GM21367 (cell line): ENCODE results near the gene ASTL.
"Not testable (repeated sequence)": the region's sequence is repeated elsewhere in the genome, so short reads cannot be mapped to it uniquely, and the experiment has no call there.

Experiments
- ATAC-seq: cut with Tn5 transposase; IDR thresholded peaks from one replicate; pipeline ENCODE4 v1.9.1; 2021; ENCODE audit not compliant: unreplicated experiment

Gene ASTL

DNA sequence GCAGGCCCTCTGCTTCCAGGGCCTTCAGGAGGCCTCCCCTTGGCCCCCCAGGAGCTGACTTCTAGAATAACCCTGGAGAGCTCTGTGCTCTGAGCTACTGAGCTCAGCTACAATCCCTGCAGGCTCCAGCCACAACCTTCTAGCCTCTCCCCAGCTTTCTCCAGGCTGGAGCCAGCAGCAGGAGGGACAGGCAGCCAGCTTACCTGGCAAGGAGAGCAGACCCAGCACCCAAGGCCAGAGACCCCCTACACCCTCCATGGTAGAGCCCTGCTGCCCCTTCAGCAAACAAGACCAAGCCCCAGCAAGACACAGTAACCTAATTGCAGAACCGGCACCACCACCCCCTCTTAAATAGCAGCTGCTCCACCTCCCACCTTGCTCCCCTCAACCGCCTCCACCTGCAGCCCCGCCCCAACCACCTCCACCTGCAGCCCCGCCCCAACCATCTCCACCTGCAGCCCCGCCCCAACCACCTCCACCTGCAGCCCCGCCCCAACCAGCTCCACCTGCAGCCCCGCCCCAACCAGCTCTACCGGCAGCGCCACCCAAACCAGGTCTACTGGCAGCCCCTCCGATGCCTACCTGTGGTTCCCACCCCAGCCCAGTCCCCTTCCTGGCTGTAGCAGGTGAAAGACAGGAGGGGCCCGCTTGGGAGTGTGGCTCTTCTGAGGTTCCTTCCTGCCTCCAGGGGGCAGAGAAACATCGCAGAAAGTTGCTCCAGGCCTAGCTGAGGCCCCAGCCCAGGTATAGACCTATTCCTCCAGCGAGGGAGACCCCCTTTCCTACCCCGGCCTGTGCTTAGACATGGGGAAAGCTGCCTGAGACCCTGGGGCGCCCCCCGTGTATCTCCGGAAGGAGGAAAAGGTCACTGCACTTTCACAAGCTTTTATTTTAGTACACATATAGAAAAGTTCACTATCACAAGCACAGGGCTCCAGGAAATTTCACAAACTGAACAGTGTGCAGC, at the start of gene ASTL:
ASTL (minus strand) TSS at position 324 of the 967 bp plus-strand sequence; CDS start at position 258, 66 bp downstream.
- no peak for ATAC-seq

DNA sequence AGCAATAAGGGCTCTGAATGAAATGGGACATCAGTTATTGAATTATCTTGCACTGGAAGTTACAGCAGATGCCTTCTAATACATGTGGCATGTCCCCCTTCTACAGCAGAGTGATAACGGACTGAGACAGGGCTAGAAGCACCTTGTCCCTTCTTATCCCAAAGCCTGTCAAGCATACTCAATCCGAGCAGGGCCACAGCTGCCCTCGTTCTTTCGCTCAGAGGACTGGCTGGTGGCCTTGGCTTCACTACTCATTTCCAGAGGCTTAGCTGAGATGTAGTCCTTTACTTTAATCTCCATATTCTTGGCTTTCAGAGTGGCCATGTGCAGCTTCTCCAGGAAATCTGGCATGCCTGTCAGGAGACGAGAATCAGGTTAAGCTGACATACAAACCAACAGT, 48.3 kb upstream of the ASTL start:
- ATAC-seq, result no peak

DNA sequence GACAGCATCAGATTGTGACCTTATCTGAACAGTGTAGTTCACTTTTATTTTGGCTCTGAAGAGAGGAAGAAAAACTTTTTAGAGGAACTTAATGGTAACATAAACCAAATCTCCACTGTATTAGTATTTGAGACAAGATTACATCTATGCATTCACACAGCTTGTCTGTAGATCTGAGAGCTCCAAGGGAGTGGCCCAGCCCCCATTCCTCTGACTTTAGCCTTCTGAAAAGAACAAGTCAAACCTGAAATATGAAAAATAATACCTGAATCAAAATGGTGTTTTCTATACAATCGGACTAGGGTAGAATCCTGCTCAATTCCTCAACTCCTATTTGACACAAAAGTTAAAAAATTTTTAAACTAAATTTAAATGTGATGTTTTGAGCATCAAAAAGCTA, 47.2 kb upstream of the ASTL start:
- ATAC-seq, result no peak

DNA sequence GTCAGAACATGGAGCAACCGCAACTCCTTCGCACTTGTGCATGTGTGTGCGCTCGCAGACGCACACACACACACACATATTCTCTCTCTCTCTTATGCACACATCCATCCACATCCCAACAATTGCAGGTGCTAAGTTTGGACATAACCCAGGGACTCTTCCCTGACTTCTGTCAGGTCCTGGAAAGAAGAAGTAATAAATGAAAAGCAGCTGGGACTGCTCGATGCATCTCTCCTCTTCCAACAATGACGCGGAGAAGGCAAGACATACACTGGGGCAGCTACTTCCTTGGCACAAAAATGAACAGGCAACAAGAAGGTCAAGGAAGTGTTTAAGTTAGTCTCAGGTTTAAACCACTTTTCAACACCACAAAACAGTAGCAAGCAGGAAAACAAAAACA, 46.7 kb upstream of the ASTL start:
- ATAC-seq, result no peak

DNA sequence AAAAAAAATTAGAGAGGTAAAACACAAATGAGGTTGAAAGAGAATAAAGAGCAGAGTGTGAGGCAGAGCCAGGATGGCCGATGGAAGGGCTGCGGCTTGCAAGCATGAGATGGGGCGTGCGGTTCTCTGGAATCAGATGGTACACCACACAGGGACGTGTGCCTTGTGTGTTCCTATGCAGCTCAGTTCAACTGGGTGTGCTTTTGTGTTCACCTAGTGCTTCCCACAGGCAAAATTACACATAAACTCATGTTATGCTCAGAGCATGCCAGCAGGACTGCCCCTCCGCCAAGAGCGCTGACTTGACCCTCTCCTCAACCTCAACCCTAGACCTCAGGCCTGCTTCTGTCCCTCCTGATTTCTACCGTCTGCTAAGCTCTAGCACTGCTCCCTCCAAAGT, 45.9 kb upstream of the ASTL start:
- no peak for ATAC-seq

DNA sequence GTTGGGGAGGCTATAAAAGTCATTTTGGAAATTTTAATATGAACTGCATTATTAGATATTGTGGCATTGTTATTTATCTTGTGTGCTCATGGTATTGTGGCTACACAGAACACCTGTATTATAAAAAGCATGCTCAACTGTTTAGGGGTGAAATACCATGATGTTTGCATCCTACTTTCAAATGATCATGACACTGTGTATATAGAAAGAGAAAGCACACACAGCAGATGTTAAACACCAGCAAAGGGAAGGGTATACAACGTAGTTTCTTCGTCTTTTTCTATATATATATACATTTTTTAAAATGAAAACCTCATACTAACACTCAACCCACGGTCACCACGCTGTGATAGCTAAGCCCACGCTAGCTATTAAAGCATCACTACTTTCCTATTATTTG, 43.2 kb upstream of the ASTL start:
- ATAC-seq, result no peak

DNA sequence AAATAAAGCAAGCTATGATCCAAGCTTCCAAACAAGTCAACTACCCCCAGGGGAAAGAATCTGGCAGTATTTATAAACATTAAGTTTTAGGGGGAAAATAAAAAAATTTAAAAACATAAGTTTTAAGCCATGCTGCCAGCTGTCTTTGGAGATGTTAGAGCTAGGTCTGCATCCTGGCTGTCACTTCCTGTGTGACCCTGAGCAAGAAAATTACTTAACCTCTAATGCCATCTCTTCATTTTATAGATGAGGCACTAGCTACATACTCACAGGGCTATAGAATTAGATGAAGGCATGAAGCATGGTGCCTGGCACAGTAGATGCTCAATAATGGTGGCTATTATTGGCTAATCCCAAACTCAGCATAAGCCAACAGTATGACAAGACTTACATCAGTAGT, 42.2 kb upstream of the ASTL start:
- ATAC-seq, result no peak

DNA sequence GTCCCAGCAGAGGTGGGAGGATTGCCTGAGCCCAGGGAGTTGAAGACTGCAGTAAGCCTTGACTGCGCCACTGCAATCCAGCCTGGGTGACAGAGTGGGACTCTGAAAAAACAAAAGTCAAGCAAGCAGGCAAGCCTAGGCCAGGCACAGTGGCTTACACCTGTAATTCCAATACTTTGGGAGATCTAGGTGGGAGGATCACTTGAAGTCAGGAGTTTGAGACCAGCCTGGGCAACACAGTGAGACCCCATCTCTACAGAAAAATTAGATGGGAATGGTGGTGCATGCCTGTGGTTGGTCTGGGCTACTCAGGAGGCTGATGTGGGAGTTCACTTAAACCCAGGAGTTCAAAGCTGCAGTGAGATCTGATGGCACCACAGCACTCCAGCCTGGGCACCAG, 41.7 kb upstream of the ASTL start:
- ATAC-seq, result no peak

DNA sequence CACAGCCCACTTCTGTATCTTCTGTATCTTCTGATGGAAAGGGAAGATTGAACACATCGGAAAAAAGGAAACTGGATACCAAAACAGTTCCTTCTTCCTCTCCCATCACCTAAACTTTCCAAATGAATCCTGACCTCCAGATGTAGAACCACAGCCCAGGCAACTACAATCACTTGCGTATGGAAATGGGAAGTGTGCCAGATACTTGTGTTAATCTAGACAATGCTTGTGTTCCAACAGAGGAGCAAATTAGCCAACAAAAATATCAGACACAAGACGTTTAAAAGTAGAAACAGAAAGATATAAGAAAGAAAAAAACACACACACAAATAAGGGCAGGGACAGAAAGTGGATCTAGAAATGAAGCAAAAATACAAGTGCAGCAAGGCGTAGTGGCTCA, 38.4 kb upstream of the ASTL start:
- no peak for ATAC-seq

DNA sequence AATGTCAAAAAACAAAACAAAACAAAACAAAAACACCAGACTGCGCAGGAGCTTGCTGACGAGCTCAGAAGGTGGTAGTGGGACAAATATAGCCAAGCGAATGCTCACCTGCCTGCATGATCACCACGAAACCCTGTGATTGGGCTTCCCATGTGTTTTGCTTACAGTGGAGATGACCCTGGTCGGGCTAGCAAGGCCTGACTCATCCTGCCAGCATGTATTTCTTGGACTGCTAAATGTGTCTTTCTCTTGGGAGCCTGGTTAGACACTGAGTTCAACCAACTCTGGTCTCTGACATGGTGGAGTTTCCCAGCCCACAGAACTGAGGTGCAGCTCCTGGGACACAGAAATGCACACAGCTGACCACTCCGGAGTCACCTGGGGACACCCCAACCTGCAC, 37.6 kb upstream of the ASTL start:
- no peak for ATAC-seq

DNA sequence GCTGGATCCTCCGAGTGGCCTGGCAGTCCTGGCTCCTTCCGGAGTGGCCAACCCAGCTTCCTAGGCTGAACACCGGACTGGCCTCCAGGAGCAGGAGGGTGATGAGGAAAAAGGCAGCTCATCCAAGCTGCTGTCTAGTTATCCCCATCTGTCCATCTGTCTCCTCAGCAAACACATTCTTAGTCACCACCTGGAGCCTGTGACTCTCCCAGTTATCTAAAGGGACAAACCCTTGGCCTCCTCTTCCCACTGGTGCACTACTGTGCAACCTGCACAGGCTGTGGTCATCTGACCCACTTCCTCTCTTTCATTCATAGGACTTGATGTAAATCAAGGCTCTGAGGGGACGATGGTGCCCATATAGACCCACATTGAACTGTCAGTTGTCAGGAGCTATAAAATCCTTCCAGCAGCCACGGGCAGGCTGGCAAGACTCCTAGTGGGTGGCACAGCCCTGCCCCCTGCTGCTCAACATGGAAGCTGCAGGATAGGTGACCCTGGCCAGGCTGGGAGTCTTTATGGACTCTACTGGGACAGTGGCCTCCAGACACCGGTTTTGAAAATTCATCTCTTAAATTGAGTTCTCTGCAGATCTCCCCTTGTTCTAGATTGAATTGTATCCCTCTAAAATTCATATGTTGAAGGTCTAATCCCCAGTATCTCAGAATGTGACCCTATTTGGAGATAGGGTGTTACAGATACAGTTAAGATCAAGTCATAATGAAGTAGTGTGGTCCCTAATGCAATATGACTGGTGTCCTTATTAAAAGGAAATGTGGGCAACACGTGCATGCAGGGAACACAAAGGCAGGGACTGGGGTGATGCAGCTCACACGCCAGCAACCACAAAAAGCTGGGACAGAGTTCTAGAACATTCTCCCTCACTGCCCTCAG, 36.2 kb upstream of the ASTL start:
- ATAC-seq, result no peak

DNA sequence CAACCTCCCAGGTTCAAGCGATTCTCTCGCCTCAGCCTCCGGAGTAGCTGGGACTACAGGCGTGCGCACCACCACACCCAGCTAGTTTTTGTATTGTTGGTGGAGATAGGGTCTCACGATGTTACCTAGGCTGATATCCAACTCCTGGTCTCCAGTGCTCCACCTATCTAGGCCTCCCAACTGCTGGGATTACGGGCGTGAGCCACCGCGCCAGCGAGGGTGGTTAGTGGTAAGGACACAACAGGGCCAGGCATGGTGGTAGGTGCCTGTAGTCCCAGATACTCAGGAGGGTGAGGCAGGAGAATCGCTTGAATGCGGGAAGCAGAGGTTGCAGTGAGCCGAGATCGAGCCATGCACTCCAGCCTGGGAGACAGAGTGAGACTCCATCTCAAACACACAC, 33.5 kb upstream of the ASTL start:
- ATAC-seq, result no peak

DNA sequence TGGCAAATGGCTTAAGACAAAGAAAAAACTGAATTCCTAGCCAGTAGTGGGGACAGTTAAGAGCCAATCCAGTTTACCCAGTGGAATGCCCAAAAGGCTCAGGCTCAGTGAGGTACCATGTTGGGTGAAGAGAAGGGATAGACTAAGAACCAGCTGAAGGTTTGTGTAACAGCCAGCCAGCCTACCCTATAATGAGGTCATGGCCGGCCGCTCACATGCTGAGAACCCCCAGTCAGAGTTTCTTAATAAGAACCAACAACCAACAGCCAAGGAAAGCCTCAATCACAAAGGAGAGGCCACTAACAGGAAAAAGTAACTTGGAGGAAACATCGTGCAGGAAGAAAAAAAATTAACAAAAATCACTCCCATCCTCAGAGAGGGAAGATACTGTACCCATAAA, 32.3 kb upstream of the ASTL start:
- ATAC-seq, result no peak

DNA sequence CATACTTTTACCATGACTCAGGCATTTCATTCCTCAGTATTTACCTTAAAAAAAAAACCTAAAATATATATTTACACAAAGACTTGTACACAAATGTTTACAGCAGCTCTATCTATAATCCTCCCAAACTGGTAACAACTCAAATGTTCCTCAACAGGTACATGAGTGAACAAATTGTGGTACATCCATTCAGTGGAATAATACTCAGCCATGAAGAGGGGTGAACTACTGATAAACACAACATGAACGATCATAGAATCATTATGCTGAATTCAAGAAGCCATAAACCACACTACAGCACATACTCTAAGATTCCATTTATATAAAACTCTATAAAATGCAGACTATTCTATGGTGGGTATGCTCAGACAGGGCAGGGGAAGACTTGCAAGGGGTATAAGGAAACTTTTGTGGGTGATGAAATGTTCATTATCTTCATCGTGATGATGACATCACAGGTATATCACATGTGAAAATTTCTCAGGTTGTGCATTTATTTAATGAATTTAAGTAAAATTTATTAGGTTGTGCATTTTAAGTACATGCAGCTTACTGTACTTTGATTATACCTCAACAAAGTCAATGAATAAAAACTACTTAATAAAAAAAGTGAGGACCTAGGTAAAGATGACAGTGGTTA, 31.7 kb upstream of the ASTL start:
- ATAC-seq, result no peak

DNA sequence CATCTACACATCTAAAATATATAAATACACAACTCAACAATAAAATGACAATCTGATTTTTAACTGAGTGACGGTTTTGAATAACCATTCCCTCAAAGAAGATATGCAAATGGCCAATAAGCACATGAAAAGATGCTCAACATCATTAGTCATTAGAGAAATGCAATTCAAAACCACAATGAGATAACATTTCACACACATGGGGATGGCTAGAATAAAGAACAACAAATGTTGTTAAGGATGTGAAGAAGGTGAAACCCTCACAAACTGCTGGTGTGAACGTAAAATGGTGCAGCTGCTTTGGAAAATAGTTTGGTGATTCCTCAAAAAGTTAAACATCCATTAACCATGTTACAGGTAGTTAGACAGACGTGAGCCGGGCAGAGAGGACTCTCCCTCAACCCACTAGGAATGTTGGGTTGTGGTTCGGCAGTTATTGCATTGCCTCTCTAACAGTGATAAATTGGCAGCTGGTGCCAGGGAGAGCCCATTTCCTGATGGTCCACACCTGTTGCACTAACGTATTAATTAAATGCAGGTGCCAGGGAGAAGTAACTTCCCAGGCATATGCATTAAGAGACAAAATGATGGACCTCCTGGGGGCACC, 29.2 kb upstream of the ASTL start:
- ATAC-seq, result no peak

DNA sequence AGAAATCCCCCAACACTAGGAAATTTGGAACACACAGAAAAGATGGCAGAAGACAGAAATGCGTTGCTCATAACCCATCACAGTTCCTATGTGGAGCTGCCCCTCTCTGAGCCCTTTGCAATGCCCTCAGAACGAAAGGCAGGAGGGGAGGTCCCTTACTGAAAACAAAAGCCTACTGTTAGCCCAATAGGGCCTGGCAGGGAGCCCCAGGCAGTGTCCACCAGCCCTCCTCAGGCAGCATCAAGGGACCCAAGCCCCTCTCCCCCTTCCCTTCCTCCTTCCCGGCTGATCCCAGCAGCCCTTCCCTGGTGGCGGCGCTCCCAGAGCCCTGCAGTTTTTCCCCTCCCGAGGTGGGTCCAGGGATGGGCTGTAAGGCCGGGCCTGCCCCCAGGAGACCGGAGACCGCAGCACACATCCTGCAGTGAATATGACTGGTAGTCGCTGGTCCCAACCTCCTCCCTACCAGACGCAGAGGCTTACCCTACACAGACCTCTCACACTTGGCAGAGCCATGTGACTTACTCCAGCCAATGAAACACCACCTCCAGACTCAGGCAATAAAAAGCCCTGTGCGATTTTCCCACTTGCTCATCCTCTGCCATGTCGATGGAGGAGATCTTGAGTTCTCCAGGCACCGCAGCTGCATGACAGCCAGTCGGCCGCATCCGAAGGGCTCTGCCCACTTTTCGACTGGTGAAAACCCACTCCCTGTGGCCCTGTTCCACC, 26.3 kb upstream of the ASTL start:
- ATAC-seq, result peak; percentile 74

DNA sequence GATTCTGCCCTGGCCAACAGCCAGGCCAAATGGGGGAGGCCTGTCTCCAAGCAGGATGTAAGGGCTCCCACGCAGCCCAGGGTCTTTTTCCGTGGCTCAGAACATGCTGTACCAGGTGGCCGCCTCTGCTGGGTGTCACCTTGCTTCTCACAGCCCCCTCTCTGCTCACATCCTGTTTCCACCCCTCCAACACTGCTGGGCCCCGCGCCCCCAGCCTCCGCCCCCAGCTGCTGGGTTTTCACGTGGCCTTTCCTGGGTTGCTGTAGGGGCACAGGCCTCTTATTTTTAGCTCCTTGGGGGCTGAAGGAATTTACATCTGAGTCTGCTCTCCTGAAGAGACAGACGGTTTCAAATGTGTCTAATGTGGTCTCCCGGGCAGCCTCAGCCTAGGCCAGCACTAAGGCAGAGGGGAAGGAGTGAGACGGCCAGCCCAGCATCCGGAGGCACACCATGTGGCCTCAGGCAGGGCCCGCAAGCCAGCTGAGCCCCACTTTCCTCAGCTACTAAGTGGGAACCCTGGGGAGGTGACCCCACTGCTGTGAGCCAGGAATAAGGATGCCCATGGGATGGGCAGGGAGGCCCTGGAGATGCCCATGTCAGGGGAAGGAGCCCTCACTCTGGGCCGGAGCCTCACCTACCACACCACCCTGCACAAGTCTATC, 25.6 kb upstream of the ASTL start:
- ATAC-seq, result peak; percentile 46

DNA sequence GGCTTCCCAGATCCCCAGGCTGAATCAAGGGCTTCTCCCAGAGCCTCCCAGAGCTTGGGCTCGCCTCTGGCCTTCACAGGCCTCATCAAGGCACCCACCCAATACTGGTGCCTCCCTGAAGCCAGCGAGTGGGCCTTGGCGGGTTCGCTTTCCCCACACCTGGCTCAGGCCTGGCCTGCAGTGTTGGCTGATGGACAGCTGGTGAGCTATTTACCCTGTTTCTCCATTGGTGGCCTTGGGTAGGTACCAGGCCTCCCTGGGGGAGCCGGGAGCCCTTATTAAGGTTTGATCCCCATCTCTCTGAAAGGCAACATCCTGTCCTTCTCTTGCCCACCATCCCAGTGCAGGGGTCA, 25.1 kb upstream of the ASTL start:
- no peak for ATAC-seq

DNA sequence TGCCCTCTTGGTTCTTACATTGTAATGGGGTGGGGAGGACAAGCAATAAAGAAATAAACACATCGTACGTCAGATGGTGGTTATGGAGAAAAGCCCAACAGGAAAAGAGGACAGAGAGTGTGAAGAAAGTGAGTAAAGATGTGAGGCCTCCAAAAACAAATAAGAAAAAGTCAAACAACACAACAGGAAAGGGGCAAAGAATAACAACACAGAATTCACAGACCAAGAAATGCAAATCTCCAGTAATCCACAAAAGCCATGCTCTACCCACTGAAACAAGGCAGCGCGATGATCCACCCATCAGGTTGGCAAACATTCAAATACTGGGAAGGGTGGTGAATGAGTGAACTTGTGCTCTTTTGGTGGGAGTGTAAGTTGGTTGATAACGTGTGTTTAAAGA, 23.6 kb upstream of the ASTL start:
- no peak for ATAC-seq

DNA sequence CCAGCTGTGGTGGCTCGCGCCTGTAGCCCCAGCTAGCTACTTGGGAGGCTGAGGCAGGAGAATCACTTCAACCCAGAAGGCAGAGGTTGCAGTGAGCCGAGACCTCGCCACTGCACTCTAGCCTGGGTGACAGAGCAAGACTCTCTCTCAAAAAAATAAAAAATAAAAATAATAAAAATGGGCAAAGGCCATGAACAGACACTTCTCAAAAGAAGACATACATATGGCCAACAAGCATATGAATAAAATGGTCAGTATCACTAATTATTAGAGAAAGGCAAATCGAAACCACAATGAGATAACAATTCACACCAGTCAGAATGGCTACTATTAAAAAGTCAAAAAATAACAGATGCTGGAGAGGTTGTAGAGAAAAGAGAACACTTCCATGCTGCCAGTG, 22.1 kb upstream of the ASTL start:
- not testable (repeated sequence) for ATAC-seq
